ELF-1 (cell line): ENCODE measurements around the gene ESR1.
"Not testable (repeated sequence)": the region's sequence is repeated elsewhere in the genome, so short reads cannot be mapped to it uniquely, and the experiment has no call there.

Experiments used
- DNase-seq: peaks from one replicate; pipeline ENCODE4 v3.0.0-alpha.2; 2016; ENCODE audit warnings: low read depth, low spot score

Gene ESR1

DNA sequence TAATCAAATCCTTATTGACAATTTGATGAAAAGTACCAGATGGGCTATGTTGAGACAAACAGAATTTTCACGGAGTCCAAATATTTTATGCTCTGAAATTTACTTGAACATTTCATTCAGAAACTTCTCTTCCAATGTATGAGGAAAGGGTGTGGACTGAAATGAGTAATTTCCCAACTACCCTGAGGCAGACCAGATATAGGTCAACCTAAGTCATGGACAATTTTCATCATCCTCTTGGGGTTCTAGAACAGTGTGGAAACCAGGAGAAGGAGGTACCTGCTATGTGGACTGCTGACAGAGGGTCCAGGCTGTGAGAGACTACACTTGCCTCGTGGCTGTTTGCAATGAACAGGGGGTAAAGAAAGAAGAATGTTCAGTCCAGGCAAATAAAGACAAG, 323.0 kb downstream of the ESR1 start:
- DNase-seq = no peak

DNA sequence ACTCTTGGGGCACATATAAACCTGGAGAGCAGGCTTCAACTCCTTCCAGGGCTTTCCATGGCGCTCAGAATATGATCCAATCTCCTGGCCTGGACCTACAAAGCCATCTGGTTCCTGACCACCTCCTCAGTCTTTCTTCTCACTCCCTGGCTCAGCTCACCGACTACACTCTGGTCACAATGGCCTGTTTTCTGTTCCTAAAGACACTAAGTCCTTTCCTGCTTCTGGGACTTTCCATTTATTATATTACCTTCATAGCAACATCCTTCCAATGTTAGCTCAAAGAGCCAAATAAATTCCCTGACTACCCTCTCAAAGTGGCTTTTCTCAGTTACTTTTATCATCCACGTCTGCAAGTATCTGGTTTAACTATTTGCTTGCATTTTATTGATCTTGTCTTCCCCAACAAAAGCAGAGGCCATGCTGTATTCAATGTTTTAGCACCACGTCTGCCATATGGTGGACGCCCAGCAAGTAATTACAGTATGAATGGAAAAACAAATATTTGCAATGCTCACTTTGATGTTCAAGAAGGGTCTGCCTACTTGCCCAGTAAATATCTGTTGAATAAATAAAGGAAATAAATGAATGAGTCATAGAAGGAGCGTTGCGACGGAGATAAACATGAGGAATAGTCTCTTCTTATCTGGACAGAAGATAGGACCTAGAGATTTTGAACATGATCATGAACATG, 328.4 kb downstream of the ESR1 start:
- DNase-seq = no peak

DNA sequence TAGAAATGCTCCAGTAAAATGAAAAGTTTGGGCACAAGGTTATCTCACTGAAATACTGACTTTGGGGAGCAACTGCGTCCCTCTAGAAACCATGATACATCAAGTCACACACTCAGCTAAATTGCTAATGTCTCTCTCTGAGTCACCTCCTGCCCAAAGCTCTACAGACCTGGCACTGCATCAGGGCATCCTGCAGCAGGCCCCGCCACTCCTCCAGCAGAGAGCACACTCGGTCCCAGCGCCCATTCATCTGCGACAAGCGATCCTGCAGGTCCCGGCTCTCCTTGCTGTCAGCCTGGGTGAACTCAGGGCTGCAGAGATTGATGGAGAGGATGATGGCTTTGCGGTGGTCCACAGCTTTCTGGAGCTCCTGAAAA, 329.0 kb downstream of the ESR1 start:
- DNase-seq = no peak

DNA sequence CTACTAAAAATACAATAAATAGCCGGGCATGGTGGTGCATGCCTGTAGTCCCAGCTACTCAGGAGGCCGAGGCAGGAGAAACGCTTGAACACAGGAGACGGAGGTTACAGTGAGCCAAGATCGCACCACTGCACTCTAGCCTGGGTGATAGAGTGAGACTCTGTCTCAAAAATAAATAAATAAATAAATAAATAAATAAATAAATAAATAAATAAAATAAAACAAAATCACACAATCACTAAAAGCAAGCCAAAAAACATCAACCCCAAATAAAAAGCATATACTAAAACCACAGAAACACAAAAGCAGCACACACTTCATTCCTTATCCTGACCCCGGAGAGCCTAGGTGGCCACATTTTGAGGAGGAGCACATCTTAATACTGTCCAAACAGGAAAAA, 330.9 kb downstream of the ESR1 start:
- DNase-seq = not testable (repeated sequence)

DNA sequence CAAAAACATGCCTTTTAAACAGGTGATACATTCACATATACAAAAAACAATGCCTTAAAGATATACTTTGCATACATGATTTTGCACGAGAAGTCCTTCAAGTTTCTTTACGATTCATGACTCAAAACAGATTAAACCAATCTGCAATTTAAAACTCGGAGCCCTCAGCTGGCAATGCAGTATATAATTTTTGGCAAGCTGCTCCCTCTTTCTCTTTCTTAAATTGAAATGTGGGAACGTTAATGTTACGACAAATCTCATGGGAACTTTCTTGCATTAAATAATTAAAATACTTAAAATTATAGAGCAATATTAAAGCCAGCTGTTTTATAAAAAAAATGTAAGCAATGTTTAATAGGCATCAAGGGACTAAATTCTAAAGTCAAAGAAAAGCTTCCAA, 334.6 kb downstream of the ESR1 start:
- DNase-seq = no peak

DNA sequence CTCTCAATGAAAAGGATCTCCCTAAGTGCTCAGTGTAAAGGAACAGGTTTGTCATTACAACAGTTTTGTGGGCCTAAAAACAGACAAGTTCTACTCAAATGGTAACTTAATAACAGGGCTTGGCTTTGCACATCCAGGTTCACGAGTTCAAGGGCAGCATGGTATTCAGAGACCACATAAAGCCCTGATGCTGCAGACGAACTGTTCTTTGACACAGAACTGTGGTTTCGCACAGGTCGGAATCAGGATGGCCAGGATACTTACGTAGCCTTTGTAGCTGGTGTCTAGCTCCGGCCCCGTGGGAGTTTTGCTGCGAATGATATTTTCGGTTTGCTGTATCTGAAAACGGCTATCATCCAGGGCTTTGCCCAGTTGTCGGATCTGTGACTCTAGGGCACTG, 335.9 kb downstream of the ESR1 start:
- no peak for DNase-seq

DNA sequence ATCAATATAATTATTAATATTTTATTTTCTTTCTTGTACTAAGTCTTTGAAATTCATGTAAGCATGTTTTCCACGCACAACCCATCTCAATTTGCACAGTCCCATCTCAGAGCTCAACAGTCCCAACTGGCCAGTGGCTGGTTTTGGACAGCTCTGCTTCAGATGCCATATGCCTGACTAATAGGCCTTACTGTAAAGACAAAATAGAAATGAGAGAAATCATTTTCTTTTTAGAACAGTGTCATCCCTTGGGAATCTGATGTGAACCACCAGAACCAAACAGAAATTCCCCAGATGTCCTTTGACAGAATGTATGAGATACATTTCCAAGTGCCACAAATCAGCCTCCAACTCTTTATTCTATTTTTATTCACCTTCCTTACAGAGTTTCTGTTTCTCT, 338.9 kb downstream of the ESR1 start:
- DNase-seq = no peak

DNA sequence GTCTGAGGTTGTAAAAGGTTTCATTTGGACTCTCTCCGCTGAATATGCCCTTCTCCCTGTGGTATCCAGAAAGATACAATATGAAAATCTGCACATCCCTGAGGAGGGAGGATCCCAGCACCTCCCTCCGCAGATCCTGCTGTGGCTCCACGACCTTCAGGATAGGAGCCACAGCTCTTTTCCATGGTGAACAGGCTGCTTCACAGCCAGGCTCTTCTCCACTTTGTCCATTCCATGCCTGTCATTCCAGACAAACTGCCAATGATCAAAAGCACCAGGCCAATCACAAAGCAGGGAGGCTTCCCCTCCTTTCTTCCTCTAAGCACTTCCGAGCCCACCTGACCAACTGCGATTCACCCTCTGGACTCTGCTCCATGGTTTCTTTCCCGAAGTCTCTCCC, 339.8 kb downstream of the ESR1 start:
- DNase-seq = no peak

DNA sequence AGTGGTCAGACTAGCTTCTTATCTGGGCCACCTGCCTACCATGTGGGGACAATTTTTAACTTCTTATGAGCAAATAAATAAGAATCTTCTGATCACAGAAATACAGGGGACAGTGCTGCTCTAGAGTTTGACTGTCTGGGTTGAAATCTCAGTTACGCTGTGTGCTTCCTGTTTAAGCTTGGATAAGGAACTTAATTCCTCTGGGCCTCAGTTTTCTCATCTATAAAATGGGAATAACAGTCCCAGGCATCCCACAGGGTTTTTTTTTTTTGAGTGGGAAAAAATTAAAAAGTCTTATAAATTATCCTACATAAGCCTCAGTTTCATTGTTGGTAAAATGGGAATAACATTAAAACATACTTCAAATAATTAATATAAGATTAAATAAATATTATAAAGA, 340.9 kb downstream of the ESR1 start:
- DNase-seq = no peak

DNA sequence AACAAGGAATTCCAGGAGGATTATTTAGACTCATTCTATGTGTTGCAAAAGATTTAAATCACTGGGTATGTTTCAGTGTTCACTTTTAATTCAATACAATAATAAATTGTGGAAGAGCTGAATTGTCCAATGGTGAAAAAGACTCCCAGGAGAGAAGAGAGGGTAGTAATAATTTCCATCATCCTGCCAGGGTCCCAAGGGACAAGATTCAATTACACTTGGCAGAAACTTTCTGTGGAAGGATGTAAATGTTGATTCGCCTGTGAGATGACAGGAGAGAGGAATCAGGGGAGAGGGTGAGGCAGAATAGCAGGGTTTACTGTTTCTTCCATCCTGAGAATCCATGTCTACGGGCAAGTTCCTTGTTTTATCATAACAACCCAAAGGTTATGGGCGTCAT, 342.7 kb downstream of the ESR1 start:
- DNase-seq = no peak

DNA sequence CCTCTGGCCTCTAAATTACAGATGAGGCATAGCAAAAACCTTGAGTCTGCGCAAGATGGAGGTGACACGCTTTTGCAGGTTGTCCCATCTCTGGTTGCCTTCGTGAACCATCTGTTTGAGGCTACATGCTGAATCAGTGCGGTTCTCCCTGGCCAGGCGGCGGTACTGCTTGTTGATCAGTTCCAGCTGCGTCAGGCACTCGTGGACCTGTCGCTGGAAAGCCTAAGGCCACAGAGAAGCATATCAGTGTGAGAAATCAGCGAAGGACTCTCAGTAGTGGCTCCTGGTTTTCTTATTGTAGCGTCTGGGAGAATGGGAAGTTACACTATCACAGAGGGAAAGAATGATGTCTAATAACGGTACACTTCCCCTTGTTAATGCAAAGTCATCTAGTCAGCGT, 344.4 kb downstream of the ESR1 start:
- peak; percentile 67 for DNase-seq

DNA sequence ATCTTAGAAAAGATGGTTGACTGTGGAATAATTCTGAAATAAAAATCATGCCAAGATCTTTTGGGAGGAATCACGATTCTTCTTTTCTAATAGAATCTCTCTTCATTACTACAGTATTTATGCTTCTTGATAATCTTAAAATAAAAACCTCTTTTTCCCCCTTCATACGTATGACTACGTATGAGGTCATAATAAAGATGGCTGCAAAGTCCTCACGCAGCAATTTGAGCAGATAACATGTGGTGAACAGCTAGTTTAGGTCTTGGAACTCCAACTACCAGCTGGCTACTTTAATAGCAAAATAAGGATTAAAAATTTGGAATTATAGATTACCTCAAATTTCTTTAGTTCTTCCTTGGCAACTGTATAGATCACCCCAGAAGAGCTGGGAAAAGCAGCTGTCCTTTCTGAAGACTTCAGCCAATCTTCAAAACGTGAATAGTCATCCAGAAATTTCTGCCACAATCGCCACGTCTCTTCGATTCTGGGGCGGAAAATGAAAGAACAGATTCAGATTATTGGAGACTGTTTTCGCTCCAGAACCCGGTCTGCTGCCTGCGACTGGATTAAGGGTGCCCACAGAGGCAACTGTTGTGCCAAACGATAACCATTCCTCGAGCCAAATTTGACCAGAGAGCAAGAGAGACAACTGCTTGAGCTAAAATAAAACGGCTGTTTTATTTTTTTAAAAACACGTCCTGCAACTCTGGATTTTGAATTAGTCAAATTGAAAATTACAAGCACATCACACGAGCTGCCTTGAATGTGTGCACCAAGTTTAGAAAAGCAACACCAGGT, 347.3 kb downstream of the ESR1 start:
- DNase-seq = no peak

DNA sequence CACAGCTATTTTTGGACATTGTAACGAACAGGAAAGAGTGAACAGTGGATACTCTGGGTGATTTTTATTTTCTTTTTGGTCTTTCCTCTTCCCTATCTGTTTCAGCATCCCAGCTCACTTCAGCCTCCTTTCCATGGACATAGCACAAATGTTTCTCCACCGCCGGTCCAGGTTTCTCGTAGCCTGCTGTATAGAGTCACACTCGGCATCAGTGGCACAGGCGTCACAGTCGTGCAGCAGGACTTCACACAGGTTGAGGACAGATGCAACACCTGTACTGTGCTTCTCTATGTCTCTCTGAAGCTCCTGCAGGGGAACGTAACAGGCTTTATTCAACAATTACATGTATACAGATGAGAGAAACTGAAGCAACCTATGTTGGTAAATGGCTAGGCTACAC, 348.3 kb downstream of the ESR1 start:
- no peak for DNase-seq

DNA sequence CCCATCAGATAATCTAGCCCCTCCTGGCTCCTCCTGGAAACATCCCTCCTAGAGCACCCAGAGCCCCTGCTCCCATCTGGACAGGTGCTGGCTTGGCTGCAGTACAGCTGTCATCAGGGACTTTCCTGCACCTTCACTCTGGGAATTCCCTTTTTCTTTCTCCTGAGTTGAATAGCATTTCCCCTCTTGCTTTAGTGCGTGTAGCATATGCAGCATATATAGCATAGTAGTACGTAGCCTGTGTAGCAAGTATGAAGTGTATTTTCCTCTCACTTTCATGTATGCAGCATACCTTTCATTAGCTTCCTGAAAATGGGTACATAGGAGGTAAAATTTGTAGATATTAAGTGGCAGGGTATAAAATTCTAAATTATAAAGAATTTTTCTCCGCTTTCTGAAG, 352.9 kb downstream of the ESR1 start:
- no peak for DNase-seq

DNA sequence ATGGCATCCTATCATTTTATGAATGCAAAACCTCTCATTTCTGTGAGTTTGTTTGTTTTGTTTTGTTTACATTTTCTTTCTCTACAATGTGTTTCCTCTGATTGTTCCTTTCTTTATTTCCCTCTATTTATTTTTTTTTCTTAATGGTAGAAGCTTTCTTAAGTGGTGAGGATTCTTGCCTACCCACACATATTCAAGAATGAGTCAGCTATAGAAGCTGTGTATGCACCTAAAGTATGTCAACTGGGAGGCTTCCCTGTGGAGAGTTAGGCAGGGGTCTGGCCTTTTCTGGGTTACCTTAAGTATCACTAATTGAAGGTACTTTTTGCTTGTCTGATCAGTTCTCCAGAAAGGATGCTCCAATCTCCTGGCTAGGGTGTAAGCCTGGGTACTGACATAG, 354.0 kb downstream of the ESR1 start:
- DNase-seq = no peak

DNA sequence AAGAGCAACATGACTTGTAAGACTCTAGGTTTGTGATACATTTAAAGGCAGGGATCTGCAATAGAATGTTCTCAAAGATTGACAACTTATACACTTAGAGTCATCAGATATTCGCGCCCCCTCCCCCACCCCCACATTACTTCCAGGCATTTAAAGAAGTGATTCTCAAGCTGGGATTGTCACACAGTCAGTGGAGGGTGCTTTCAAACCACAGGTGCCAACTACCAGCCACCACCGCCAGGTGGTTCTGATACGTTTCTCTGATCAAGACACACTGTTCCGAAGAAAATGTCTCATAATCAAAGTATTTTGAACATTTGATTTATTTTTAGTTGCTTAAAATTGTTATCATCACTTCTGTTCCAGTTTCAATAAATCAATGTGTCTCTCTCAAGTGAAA, 357.5 kb downstream of the ESR1 start:
- no peak for DNase-seq

DNA sequence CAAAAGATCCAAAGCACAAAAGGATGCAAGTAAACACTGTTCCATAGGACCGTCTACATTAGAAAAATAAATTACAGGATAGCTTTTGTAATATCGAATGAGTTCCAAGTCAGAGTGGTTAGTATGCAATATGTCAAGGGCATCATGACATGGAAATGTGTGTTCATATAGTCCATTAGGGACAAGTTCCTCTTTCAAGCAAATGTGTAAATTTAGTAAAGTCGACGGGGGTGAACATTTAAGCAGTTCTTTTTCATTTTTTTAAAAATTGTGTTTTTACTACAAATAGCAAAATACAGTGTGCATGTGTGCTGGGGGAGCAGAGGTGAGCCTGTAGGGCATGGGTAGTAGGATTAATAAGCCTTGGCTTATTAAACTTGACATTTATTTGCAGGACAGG, 359.0 kb downstream of the ESR1 start:
- no peak for DNase-seq

DNA sequence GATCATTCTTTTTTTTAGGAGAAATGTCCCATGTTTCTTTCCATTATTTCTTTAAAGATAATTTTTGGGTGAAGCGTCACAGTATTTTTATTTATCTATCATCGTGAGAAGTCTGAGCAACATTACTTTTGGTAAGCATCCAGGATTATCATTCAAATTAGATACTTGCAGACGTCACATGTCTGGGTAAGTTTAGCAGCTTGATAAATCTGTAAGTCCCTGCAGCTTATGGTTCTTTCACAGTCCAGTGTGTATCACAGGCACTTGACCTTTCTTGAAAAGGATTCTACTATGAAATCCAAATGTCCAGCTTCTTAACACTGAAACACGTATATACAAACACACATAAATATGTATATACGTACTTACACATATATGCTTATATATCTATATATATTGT, 359.4 kb downstream of the ESR1 start:
- DNase-seq = no peak

DNA sequence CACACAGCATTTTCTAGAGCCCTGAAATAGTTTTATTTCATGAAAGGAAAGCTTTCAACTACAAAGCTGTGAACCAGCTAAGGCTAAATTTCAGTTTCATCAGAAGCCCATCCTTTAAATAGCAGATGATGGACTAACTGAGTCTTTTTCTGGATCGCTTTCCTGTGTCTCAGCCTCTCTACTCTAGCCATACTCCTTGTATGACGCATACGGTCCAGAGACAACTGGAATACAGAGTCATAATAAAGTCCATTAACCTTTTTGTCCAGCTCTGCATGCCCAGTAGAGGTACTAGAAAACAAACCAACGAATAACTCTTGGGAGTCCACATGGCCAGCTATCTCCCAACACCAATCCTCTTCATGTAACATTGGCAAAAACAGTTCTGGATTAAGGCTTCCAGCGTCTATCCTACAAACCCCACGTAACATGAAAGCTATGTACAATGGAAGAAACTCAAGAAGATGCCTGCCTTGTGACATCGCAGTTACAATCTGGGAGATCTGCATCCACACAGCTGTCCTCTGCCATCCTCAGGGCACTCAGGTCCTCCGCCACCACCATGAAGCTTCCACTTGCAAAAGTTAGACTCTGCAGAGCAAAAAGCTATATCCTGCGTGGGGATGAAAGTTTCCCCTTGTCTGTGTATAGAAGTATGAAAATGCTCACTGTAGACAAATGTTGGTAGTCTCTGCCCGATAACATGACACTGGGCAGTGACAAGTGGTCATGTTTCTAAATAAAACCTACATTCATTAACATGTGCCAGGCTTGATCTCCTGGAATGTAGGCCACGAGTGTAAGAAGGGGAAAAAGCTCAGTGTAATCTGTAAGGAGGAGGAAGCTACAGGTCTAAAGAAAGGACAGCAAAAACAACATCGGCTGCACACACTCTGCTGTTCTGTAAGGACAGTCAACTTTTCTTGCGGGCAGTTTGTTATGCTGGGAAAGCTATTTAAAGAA, 360.4 kb downstream of the ESR1 start:
- no peak for DNase-seq

DNA sequence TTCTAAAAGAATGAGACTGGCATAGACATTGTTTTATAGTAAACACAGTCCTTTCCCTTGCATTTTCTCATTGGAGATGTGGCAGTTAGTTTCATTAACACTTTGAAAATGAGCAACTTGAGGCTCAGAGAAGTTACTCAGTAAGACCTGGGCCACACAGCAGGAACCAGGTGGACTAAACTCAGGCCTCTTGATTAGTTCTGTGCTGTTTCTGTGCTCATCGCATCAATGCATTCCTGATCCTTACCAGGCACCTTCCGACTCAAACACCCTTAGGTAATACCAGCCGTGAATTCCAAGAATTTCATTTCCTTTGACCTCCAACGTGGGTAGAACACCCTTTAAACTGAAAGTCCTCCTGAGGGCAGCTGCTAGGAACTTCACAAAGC, 362.8 kb downstream of the ESR1 start:
- peak; percentile 66 for DNase-seq

DNA sequence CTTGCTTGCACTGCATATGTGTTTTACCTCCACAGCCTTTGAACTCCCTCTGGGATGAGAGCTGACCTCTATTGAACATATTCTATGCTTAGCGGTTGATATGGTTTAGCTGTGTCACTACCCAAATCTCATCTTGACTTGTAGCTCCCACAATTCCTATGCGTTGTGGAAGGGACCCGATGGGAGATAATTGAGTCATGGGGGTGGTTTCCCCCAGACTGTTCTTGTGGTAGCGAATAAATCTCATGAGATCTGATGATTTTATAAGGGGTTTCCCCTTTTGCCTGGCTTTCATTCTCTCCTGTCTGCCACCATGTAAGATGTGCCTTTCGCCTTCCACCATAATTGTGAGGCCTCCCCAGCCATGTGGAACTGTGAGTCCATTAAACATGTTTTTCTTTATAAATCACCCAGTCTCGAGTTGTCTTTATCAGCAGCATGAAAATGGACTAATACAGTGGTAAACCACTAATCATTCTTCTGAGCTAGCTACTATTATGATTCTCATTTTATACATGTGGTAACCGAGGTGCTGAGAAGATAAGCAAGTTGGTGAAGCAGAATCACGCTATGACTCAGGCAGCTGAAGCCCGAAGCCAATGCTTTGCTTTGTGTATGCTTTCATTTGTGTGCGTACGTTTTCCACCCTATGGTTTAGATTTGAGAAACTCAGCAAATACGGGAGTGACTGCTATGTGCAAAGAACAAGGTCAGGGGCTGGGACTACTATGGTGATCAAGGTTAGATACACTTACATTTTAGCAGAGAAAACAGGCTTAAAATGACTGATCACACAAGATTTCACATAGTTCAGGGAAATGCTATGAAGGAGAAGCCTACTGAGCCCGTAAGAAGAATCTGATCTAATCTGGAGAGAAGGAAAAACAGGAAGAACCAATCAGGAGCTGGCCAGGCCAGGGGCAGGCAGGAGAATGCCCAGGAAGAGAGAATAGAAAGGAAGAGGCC, 363.5 kb downstream of the ESR1 start:
- DNase-seq = no peak
